Left lung (tissue), 10 donors: Measurements from ENCODE around the gene HSH2D. TPM values are rescaled to one million over a fixed set of nuclear protein-coding genes. Genes with fewer than 3 reads are reported as not detected.

Source experiments
- ATAC-seq: fragments of 200-7000 bp; cut with Tn5 transposase; one replicate; pipeline ENCODE4 v1.9.1; 2020; ENCODE audit warnings: moderate library complexity
- DNase-seq, 4 donors: peaks; one replicate each; pipeline ENCODE4 v3.0.0-alpha.2; 2013 to 2020
- H3K27ac ChIP-seq, 2 donors: fragments of 200-600 bp; sonication (generic) in 1 of 2; one replicate each; pipeline versions ENCODE4 v1.5.0 to v1.8.0; 2020 to 2021
- H3K27me3 ChIP-seq, 2 donors: fragments of 200-600 bp; sonication (generic) in 1 of 2; one replicate each; pipeline versions ENCODE4 v1.5.0 to v1.8.0; 2020 to 2021
- H3K36me3 ChIP-seq, 2 donors: fragments of 200-600 bp; sonication (generic) in 1 of 2; one replicate each; pipeline versions ENCODE4 v1.5.0 to v1.8.0; 2020 to 2021
- H3K4me1 ChIP-seq, 2 donors: fragments of 200-600 bp; one replicate each; pipeline ENCODE4 v1.8.0; 2021
- H3K4me3 ChIP-seq, 2 donors: fragments of 200-600 bp; sonication (generic) in 1 of 2; one replicate each; pipeline versions ENCODE4 v1.5.0 to v1.8.0; 2020 to 2021; ENCODE audit warnings: mild to moderate bottlenecking in 1 of 2
- H3K9me3 ChIP-seq, 2 donors: fragments of 200-600 bp; sonication (generic) in 1 of 2; one replicate each; pipeline versions ENCODE4 v1.5.0 to v1.8.0; 2020 to 2021
- intact Hi-C, 2 donors: fragments of 100-400 bp; cut with DNase I; formaldehyde crosslinking; loops; one replicate each; pipeline versions ENCODE4 v1.11.2 to v1.14.2; 2022
- polyA plus RNA-seq, 6 donors: library from polyadenylated mRNA; unstranded; fragments of 120-200 nt; gene quantifications; one replicate each; pipeline ENCODE4 v1.2.1, GENCODE V29; 2013; ENCODE audit not compliant: insufficient read length in 6 of 6
- total RNA-seq, 2 donors: library from RNA; stranded (reverse); fragmentation: NEBNext Ultra II Directional; extraction: Animal tissue kit (Norgen Biotek cat#: 25700); gene quantifications; one replicate each; pipeline ENCODE4 v1.2.1, GENCODE V29; 2021
- TF ChIP-seq, protein P1 (sequence below), 2 donors: fragments of 200-600 bp; sonication (generic) in 1 of 2; IDR thresholded peaks; one replicate each; pipeline versions ENCODE4 v1.5.0 to v1.8.0; 2021; ENCODE audit warnings: antibody characterized with exemption in 2 of 2
- donor health status: DM: no; HTN: yes; CAD: no.
- donor health status: DM: no; HTN: no; CAD: no.

Gene HSH2D
- total and polyA plus RNA-seq, 8 donors = 1.8 to 8.5 (median 2.3) TPM

DNA sequence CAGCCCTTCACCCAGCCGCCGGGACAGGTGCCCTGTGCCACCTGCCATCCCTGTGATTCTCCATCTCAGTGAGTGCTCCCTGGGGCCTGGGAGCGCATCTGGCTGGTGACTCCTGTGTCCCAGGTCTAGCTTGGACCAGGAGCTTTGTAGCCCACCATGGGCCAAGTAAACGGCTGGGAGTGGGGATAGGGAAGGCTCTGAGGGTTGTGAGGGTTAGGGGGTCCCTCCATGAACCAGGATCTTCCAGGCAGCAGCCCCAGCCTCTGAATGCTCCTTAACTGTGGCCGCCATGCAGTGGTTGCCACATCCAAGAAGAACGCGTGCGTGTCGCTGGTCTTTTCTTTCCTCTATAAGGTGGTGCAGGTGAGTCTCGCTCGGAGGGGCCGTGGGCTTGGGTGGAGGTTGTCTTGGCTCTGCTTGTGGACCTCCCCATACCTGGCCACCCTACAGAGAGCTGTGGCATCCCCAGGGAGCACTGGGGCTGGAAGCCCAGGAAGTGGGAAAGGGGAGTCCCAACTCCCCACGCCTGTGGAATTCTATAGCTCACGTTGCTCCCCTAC, 62.6 kb downstream of the HSH2D start:
- H3K27ac ChIP-seq = no peak overlapping the region
- no peaks in the 10 kb centered on the region for H3K4me1 ChIP-seq
- TF ChIP-seq, protein P1, sequence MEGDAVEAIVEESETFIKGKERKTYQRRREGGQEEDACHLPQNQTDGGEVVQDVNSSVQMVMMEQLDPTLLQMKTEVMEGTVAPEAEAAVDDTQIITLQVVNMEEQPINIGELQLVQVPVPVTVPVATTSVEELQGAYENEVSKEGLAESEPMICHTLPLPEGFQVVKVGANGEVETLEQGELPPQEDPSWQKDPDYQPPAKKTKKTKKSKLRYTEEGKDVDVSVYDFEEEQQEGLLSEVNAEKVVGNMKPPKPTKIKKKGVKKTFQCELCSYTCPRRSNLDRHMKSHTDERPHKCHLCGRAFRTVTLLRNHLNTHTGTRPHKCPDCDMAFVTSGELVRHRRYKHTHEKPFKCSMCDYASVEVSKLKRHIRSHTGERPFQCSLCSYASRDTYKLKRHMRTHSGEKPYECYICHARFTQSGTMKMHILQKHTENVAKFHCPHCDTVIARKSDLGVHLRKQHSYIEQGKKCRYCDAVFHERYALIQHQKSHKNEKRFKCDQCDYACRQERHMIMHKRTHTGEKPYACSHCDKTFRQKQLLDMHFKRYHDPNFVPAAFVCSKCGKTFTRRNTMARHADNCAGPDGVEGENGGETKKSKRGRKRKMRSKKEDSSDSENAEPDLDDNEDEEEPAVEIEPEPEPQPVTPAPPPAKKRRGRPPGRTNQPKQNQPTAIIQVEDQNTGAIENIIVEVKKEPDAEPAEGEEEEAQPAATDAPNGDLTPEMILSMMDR (IDR thresholded peaks at IDR 0.05) = no peak
- no peaks in the 10 kb centered on the region for H3K27me3 ChIP-seq
- H3K36me3 ChIP-seq = peaks cover 5 to 98% of the 10 kb centered on the region in 2 donors
- DNase-seq (no peak), ATAC-seq (no peak)
- no peaks in the 10 kb centered on the region for H3K9me3 ChIP-seq
- intact Hi-C loops = no loop called here
- H3K4me3 ChIP-seq = no peak overlapping the region

DNA sequence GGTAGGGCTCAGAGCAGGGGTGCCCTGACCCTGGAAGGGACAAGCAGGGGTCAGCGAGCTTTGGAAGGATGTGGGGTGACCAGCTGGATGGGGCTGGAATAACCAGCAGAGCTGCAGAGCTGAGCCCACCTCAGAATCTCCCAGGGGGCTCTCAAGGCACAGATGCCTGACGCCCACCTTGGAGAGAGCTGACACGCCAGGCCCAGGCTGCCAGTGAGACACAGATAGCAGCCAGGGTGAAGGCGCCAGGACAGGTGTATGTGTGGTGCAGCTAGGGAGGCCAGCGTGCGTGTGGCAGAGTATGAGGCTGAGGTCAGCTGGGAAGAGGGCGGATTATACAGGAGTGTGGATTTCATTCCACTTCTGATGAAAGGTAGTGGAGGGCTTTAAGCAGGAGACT, 63.2 kb downstream of the HSH2D start:
- Histone ChIP-seq H3K36me3 (peaks cover 5 to 100% of the 10 kb centered on the region in 2 donors), H3K4me1 (no peaks in the 10 kb centered on the region), H3K4me3 (no peak overlapping the region), H3K9me3 (no peaks in the 10 kb centered on the region), H3K27me3 (no peaks in the 10 kb centered on the region), H3K27ac (no peak overlapping the region)
- TF ChIP-seq, protein P1 (IDR thresholded peaks at IDR 0.05) = no peak
- DNase-seq (no peak), ATAC-seq (no peak)
- intact Hi-C loops = no loop called here

DNA sequence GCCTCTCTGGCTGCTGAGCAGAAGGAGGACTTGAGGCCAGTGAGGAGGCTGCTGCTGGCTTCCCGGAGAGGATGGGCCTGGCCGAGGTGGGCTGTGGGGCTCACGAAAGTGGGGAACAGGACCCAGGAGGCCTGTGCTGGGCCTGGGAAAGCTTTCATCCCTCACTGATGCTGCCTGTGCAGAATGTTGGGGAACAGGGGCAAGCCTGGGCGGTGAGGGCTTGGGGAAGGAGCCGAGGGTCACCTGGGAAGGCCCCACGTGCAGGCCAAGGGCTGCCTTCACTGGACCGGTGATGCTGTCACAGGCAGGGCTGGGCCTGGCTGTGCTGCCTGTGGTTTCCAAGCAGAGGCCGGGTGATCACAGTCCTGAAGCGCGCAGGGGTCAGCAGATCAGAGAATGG, 63.6 kb downstream of the HSH2D start:
- Histone ChIP-seq H3K27ac (no peak overlapping the region), H3K4me1 (no peaks in the 10 kb centered on the region), H3K36me3 (peaks cover 5 to 100% of the 10 kb centered on the region in 2 donors), H3K27me3 (no peaks in the 10 kb centered on the region), H3K4me3 (no peak overlapping the region), H3K9me3 (no peaks in the 10 kb centered on the region)
- TF ChIP-seq, protein P1 (IDR thresholded peaks at IDR 0.05) = no peak
- no peak for ATAC-seq
- DNase-seq = no peak
- intact Hi-C loops = no loop called here

DNA sequence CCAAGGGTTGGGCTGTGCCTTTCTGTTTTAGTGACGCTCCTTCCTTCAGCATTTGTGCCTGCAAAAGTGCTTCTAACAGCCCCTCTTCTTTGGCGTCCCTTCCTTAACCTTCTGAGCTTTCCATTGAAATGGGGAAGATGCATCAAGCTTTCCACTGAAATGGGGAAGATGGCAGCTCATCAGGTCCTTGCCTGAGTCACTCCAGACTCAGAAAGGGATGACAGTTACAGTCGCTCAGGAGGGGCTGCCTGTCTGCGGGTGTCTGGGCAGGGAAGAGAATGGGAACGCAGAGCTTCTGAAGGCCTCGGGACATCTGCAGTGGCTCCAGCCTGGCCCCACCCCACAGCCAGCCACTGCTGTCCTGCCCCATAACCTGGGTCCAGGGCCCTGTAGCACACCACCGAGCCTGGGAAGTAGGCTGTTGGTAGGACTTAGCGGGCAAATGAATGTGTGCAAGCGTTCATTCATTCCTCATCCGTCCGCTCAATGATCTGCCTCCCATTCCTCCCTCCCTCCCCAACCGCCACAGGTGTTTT, 64.1 kb downstream of the HSH2D start:
- H3K36me3 ChIP-seq = peaks cover 5 to 96% of the 10 kb centered on the region in 2 donors
- TF ChIP-seq, protein P1 (IDR thresholded peaks at IDR 0.05) = no peak
- intact Hi-C loops = no loop called here
- no peaks in the 10 kb centered on the region for H3K9me3 ChIP-seq
- H3K27ac ChIP-seq = no peak overlapping the region
- H3K4me1 ChIP-seq = no peaks in the 10 kb centered on the region
- DNase-seq = no peak
- H3K27me3 ChIP-seq = no peaks in the 10 kb centered on the region
- no peak overlapping the region for H3K4me3 ChIP-seq
- no peak for ATAC-seq

Other genes starting within 250 kb of the HSH2D start
- gene CYP4F2, start 245.6 kb upstream of the HSH2D start, total RNA-seq = not detected
- under 1 TPM in 1 of 6 donors, not detected in 5; 0.34 TPM for gene CYP4F2, start 245.6 kb upstream of the HSH2D start, polyA plus RNA-seq
- gene CYP4F11, start 209.2 kb upstream of the HSH2D start, total RNA-seq = 1 to 10 TPM in 1 of 2 donors, not detected in 1; 2.3 TPM
- gene CYP4F11, start 209.2 kb upstream of the HSH2D start, polyA plus RNA-seq = under 1 TPM in 1 of 6 donors, not detected in 5; 0.04 TPM
- gene OR10H4, start 194.7 kb upstream of the HSH2D start, total RNA-seq = not detected
- not detected for gene OR10H4, start 194.7 kb upstream of the HSH2D start, polyA plus RNA-seq
- 100 to 1,000 TPM; 437 to 536 TPM for gene TPM4, start 67.2 kb upstream of the HSH2D start, total RNA-seq
- 100 to 1,000 TPM; 553 to 631 (median 558) TPM for gene TPM4, start 67.2 kb upstream of the HSH2D start, polyA plus RNA-seq
- 10 to 100 TPM; 70.7 to 88.8 TPM for gene RAB8A, start 31.8 kb upstream of the HSH2D start, total RNA-seq
- gene RAB8A, start 31.8 kb upstream of the HSH2D start, polyA plus RNA-seq = 100 to 1,000 TPM in 1 of 6 donors, 10 to 100 TPM in 5; 64.9 to 102 (median 73.0) TPM
- gene CIB3, start 29.8 kb downstream of the HSH2D start, total RNA-seq = not detected
- not detected for gene CIB3, start 29.8 kb downstream of the HSH2D start, polyA plus RNA-seq
- gene FAM32A, start 41.7 kb downstream of the HSH2D start, total RNA-seq = 10 to 100 TPM; 57.1 to 62.3 TPM
- 100 to 1,000 TPM in 4 of 6 donors, 10 to 100 TPM in 2; 94.4 to 109 (median 105) TPM for gene FAM32A, start 41.7 kb downstream of the HSH2D start, polyA plus RNA-seq
- 10 to 100 TPM; 72.1 to 73.9 TPM for gene AP1M1, start 54.2 kb downstream of the HSH2D start, total RNA-seq
- gene AP1M1, start 54.2 kb downstream of the HSH2D start, polyA plus RNA-seq = 10 to 100 TPM; 51.2 to 62.7 (median 54.0) TPM
- 10 to 100 TPM; 30.2 to 75.9 TPM for gene KLF2, start 181.1 kb downstream of the HSH2D start, total RNA-seq
- 10 to 100 TPM; 12.9 to 69.1 (median 37.6) TPM for gene KLF2, start 181.1 kb downstream of the HSH2D start, polyA plus RNA-seq